GM21360 (cell line): Measurements from ENCODE around the gene CDH24.

Experiments
- ATAC-seq: cut with Tn5 transposase; IDR thresholded peaks from one replicate; pipeline ENCODE4 v1.9.1; 2021; ENCODE audit warnings: mild to moderate bottlenecking, moderate library complexity; ENCODE audit not compliant: unreplicated experiment

CDH24 gene

GRCh38 chr14:23090254-23090636 lies 32.9 kb upstream of the CDH24 start:
- ATAC-seq = no peak

GRCh38 chr14:23089498-23090253 lies 32.4 kb upstream of the CDH24 start:
- ATAC-seq = no peak

GRCh38 chr14:23086565-23086964 lies 29.2 kb upstream of the CDH24 start:
- no peak for ATAC-seq

- no peak for ATAC-seq
Measured at GRCh38 chr14:23085458-23085857, 28.1 kb upstream of the CDH24 start.

DNA sequence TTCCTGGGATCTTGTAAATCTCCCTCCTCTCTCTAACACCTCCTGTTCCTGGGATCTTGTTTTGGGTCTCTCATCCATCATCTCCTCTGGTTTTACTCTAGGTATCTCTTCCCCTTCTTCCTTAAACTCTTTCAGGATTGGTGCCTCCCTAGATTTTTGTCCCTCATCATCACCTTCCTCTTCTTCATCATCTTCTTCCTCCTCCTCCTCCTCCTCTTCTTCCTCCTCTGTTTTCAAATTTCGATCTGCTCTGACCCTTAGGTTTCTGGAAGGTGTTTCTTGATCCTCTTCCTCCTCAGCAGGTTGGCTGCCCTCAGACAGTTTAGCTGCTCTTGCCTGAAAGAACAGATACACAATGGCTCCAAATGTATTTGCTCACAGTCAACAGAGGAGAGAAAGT lies 23.2 kb upstream of the CDH24 start:
- no peak for ATAC-seq

GRCh38 chr14:23079716-23080115 lies 22.4 kb upstream of the CDH24 start:
- ATAC-seq = no peak

GRCh38 chr14:23078692-23079116 lies 21.4 kb upstream of the CDH24 start:
- ATAC-seq = no peak

DNA sequence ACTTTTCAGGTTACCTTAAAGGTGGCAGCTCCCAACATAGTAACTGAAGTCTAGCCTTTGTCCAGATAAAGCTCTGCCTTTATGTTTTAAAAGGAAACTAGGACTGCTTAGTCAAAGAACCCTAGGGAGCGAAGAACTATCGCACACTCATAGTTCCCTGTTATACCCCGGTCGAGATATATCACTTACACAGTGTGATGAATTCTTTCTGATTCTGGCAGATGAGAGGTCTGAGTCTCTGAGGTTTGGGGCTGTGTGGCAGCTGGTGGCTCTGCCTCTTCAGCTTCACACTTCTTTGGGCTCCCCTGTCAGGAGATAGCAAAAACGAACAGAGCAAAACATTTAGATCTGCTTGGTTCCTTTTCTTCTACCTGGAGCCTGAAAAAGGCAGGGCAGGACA lies 20.6 kb upstream of the CDH24 start:
- no peak for ATAC-seq

GRCh38 chr14:23076785-23077408 lies 19.6 kb upstream of the CDH24 start:
- no peak for ATAC-seq

- ATAC-seq = no peak
Measured at GRCh38 chr14:23074906-23075305, 17.6 kb upstream of the CDH24 start.

GRCh38 chr14:23071921-23072539 lies 14.7 kb upstream of the CDH24 start:
- ATAC-seq = no peak

DNA sequence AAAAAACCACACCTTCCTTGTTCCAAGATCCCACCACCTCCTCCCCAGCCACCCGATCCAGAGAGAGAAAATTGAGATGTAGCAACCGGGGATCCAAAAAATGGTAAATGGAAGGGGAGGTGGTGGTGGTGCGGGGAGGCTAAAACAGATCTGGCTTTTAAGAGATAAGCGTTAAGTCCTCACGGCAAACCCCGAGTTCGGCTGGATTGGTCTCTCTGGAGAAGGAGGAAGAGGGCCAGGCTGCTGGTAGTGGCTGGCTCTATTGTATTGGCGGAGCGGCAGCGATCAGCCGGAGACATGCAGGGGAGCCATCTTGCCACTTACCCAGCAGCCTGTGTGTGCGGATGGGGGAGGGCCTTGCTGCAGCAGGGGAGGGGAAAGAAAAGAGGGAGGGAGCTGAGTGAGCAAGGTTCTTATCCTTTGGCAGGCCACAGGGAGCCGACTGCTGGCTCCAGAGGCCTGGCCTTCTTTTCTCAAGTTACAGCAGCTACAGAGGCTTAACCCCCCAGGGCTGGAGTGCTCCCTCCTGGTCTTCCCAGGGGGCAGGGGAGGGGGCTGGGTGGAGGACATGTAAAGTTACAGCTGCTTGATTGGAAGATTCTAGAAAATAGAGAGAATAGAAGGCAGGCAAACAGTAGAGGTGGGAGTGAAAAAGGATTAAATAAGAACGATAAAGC lies 14.1 kb upstream of the CDH24 start:
- ATAC-seq = peak; percentile 85

- ATAC-seq = no peak
Measured at GRCh38 chr14:23070262-23071129, 13.2 kb upstream of the CDH24 start.

- no peak for ATAC-seq
Measured at GRCh38 chr14:23069413-23069806, 12.1 kb upstream of the CDH24 start.

- no peak for ATAC-seq
Measured at GRCh38 chr14:23068789-23069412, 11.6 kb upstream of the CDH24 start.

DNA sequence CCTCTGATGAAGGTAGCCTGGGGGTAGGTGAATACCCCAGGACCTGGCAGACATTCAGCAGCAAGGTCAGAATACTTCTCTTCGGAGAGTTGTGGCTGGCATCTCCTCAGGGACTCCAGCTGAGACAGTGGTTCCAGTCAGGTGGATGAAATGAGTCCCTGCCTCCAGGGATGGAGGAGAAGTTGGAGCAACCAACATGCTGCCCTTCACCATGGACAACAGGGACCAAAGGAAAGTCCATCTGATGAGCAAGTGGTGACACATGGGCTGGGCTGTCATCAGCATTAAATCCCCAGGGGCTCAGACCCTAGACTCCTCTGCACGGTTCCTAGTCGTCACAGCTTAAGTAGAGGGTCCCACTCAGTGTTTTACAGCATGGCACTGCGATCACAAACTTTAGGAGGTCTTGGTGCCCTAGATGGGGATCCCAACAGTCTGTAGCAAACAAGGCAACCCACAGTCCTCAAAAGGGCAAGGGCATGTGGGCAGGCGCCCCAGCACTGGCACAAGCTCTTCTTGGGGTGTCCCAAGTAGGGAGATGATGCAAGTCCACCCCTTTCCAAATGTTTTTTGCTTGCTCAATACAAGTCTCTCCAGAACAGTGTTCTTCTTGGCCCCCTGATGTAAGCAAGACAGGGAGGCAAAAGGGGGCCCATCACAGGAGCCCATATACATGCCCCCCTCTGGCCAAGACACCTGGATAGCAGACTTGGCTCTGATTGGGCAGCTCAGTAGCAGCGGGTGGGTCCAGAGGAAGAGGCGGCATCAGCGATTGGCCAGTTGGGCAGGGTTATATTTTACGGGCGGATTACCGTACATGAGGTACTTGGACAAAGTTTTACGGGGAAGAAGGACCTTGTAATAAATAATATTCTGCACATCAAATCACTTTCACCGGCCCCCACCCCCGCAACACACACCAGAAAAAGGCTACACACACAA lies 10.8 kb upstream of the CDH24 start:
- no peak for ATAC-seq

- ATAC-seq = no peak
Measured at GRCh38 chr14:23066855-23067744, 9.8 kb upstream of the CDH24 start.

DNA sequence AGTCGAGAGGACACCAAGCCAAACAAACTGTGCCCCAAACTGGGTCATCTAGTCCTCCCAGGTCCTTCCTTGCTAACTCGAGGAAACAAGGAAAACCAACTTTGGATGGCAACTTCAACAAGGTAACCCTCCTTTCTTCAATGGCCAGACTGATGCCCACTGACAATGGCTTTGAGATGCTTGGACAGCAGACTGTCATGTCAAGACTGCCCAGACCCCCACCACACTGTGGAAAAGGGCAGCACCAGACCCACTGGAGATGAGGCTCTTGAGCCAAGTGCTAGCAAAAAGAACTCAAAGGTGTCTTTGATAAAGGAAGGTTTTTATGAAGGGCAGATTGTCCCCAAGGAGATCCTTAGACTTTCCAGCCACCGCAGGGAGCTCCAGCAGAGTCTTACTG lies 9.0 kb upstream of the CDH24 start:
- no peak for ATAC-seq
